Stimulated activated CD4-positive, alpha-beta T cell treated with anti-CD3 and anti-CD28 coated beads, Interleukin-4, amount 100 ng/mL, for 1 hour (primary cell): Measurements from ENCODE around the gene GPC6.
"Not testable (repeated sequence)": the region's sequence is repeated elsewhere in the genome, so short reads cannot be mapped to it uniquely, and the experiment has no call there.

Source experiments
- DNase-seq: peaks from one replicate; pipeline ENCODE4 v3.0.0-alpha.2; 2020

Gene GPC6

GRCh38 chr13:94291631-94292322 is 1065.2 kb downstream of the GPC6 start:
- DNase-seq: no peak

DNA sequence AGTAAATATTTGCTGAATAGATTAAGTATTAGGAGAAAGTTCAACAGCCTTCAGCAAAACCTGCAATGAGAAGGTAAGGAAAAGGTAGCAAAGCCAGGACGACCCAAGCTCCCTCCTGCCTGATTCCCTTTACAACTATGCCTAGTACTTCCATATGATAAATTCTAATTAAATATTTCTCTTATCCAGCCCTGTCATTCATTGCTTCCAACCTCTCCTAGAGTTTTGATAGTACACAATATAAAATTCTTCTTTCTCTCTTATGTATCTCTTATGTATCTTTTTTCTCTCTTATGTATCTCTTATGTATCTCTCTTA is 1065.7 kb downstream of the GPC6 start:
- no peak for DNase-seq

DNA sequence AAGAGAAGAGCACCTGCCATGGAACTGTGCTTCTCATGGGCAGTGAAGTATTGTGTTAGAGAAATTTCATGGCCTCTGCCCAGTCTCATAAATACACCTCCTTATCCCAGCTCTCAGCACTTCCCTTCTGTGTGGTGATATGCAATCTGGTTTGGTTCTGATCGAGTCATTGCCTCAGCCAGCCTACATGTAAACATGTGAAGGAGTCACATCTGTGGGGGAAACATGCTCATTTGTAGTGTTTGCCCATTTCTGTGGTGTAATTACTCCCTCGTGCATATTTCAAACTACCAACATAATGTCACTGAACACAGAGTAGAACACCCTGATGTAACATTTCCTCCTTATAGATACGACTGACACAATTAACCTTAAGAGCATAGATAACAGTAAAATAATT is 1069.9 kb downstream of the GPC6 start:
- no peak for DNase-seq

DNA sequence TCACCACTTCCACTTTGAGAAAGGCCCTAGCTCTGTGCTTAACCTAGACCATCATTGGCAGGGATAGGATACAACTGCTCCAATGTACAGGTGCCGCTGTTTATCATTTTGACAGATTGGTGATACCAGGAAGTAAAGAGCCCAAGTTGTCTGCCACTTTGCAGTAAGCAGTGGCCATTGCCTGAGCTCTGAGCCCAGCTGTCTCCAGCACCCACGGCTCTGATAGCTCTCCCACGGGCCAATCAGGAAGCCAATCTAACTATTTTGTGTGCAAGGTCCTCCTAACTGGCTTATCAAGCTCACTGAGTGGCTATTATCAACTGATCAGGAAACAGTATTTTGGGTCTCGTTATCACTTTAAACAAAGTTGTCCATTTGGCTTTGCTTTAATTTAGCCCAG is 1071.7 kb downstream of the GPC6 start:
- DNase-seq: no peak

DNA sequence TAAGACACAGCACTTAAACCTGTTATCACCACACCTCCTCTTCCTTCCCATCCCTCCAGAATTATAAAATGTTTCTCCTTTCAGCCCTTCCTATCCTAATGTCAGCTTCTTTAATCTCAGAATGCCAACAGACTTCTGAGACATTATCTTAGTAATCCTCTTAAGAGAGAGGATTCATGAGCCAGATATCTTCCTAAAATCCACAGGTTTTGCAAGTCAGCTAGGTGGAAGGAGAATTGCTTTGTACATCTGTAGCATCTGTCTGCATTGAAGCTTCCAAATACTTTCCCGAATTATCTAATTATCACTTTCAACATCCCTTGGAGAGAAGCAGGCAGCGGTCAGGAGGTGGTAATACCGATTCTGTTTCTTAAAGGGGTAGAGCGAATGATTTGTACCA is 1073.8 kb downstream of the GPC6 start:
- no peak for DNase-seq

DNA sequence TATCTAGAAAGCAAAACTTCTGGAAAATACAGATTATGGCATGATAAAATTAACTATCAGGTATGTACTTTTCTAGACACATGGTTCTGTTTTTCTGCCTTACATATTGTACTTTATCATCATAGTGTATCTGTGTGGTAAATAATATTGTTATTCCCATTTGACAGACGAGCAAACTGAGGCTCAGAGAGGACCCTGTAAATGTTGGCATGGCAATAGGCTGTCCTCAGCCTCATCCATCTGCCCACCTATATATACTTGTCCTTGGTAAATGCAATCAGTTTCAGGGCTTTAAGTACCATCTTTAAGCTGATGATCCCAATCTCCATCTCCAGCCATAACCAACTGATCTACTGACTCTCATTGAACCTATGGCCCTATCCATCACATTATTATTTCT is 1074.9 kb downstream of the GPC6 start:
- no peak for DNase-seq

DNA sequence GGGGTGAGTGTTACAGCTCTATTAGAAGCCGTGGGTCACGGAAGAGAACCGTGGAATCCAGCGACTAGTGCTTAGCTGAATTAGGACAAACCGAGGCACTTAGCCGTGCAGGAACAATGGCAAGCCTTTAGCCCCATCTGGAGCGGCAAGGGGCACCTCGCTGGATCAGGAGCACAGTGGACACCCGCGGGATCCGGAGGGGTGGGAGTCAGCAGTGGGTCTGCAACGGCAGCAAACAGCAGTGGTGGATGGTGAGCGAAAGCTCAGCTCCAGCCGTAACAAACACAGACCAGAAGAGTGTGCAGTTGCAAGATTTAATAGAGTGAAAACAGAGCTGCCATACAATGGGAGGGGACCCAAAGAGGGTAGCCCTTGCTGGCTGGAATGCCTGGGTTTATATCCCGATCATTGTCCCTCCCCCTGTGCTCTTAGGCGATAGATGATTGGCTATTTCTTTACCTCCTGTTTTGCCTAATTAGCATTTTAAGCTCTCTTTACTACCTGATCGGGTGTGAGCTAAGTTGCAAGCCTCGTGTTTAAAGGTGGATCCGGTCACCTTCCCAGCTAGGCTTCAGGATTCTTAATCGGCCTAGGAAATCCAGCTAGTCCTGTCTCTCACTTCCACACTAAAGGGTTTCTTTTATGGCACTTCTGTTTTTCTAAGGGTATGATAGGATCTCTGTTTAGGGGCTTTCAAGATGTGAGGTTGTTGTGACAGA is 1076.4 kb downstream of the GPC6 start:
- DNase-seq: not testable (repeated sequence)

GRCh38 chr13:94303644-94304174 is 1077.1 kb downstream of the GPC6 start:
- no peak for DNase-seq

GRCh38 chr13:94305033-94305432 is 1078.4 kb downstream of the GPC6 start:
- DNase-seq: no peak

DNA sequence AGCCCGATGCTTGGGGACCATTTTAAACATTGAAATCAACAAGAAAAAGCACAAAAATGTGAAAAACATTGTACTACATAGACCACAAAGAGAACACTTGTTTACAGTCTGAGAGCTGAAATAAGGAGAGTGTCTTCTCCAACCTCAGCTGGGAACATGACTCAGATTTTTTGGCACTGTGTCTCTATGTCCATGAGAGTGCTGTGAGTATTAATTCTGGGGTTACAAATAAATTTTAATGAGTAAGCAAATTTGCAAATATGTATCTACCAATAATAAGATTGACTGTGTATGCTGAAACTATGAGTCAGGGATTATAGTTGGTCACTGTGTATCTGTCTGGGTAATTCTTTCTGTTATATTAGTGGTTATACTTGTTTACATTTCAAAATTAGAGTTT is 1078.9 kb downstream of the GPC6 start:
- no peak for DNase-seq

DNA sequence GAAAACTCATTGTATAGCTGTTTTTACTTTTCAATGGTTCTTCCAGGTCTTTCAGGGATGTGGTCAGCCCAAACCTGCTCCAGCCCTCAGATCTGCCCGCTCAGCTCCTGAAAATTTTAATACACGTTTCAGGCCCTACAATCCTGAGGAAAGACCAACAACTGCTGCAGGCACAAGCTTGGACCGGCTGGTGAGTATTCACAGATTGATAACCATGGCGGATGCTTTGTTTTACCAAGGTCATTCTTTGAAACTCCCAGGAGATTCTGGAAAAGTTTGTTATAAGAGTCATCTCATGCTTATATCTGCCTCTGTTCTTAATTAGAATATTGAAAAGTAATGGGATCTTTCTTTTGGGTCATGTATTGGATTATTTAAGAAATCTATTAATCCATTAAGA is 1079.3 kb downstream of the GPC6 start:
- no peak for DNase-seq

DNA sequence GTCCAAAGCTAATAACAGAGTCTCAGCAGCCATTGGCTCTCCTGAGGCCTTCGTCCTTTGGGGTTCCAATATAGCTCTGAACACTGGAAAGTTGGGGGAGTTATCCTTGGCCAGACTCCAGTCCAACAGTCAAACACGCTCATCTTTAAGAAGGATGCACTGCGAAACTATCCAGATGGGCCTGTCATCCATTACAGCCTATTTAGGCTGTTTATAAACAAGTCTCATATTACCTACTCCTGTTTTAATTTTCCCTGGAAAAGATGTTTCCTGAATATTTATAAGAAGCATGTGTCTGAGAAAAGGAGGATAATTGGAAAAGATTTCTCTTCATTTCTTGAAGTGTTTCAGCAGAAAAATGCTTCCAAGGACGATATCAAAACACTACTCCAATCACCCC is 1082.2 kb downstream of the GPC6 start:
- DNase-seq: no peak

DNA sequence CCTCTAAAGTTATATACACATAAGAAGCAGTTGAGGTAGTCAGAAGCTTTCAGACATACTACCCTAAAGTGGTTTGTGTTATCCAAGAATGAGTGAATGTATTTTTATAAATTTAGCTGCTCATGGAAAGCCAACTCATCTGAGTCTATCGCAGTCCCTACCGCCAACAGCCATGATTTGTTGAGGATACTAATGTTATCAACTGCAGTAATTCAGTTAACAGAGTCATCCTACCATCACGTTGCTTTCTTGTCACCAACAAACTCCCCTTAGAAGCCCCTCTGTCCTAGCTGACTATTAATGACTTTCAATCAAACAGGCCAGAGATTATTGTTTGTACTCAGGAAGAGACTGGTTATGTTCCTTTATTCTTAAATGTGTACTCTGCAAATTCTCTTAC is 1083.0 kb downstream of the GPC6 start:
- DNase-seq: no peak

DNA sequence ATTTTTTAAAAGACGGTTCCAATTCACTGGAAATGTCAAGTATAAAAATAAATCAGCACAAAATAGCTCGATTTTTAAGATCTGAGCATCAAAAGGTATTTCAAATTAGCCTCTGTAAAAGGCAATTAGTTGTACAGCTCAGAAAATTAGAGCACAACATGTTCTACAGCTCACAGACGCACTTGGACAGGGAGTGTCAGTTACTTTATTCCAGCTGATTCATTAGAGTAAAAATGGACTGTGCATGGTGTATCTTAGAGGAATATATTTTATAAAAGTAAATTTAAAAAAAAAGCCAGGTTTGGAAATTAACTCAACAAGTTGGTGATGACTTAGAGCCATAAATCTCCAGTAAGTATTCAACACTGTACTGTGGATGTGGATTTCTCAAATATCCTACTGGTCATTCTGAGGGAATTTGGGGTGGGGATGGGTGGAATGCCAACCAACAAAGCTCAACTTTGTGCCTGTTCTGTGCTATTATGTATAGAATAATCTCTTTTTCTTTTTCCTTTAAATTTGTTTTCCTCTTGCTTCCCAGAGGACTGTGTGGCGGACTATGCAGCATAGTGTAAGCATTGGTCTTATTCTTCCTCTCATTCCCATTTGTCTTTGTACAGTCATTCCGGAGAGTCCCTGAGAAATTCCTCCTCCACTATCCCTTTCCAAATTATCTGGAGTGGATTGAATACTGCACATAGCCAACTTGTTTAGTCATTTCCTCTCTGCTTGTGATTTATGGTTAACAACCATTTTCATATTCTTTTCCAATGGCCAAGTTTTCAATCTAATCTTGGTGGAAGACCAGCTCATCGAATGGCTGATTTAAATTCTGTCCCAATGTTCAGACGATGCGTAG is 1083.6 kb downstream of the GPC6 start:
- no peak for DNase-seq

GRCh38 chr13:94311893-94312292 is 1085.3 kb downstream of the GPC6 start:
- no peak for DNase-seq

GRCh38 chr13:94312511-94313216 is 1086.1 kb downstream of the GPC6 start:
- no peak for DNase-seq

DNA sequence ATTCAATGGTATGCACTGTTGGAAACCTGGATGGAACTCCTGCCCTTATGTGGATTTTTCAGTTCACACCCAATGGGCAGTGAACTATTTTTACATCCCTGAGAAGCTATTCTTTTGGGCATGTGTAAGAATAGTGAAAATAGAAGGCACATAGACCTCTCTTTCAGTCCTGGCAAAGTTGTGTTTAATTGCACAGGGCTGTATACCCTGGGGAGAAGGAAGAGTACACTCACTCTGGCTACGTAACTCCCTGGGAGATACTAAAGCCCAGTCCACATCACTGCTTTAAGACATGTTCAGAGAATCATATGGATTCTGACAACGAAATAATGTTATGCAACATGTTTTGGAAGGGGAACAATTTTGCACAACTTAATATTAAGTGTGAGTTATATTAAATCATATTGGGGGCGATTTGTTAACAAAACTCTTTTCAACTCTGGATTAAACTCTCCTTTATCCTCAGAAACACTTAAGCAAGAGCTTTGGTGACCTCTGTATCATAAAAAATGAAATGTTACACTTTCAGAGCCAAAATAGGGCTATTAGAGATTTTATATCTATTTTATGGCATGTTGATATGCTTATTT is 1086.8 kb downstream of the GPC6 start:
- DNase-seq: no peak

DNA sequence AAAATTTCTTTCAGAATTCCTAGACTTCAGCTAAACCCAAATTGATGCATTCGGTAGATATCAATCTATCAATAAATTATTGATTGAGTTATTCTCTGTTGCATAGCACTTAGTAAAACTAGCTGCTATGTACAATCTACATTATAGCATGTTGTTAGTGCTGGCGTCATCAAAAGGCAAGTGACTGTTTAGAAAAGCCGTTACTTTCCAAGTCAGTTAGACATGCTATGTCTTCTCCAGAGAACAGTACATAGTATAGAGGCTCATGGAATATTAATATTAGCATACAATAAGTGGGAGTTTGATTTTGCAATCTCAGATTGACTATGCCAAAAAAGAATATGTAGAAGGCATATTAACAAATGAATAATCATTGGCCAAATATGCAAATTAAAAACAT is 1087.3 kb downstream of the GPC6 start:
- DNase-seq: no peak

DNA sequence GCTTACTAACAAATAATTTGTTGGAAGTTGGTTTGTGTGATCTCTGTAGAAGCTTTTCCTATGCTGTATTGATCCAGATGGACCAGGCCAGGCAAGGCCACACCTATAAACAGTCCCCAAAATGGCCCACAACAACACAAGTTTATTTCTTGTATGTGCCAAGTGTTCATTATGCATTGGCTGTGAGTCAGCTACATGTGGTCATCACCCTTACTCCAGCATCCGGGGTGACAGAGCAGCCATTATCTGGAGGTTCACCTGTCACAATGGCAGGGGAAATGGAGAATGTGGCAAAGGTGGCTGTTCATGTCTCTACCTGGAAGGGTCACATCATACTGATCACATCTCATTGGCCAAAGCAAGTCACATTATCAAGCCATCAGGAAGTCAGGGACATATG is 1088.6 kb downstream of the GPC6 start:
- DNase-seq: no peak

- DNase-seq: no peak
Observed at GRCh38 chr13:94317063-94317491, 1090.5 kb downstream of the GPC6 start.

DNA sequence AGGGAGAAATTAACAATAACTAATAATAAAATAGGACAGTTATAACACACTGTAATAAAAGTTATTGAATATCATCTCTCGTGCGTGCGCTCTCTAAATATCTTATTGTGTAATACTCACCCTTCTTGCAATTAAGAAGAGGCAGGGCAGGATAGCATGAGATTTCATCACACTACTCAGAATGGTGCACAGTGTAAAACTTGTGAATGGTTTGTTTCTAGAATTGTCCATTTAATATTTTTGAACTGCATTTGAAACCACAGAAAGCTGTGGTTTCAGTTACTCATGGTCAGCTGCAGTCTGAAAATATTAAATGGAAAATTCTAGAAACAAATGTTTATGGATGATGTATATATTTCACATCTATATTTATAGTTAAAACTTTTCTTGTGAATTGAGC is 1091.8 kb downstream of the GPC6 start:
- DNase-seq: no peak

GRCh38 chr13:94319501-94319900 is 1092.9 kb downstream of the GPC6 start:
- no peak for DNase-seq
